IPS DF 4.7 (cell line): ENCODE measurements around the gene RTN4RL1.

Experiments
- DNase-seq: peaks from one replicate; pipeline ENCODE4 v3.0.0-alpha.2; 2013; ENCODE audit warnings: low spot score; ENCODE audit errors: extremely low read depth

The RTN4RL1 gene

DNA sequence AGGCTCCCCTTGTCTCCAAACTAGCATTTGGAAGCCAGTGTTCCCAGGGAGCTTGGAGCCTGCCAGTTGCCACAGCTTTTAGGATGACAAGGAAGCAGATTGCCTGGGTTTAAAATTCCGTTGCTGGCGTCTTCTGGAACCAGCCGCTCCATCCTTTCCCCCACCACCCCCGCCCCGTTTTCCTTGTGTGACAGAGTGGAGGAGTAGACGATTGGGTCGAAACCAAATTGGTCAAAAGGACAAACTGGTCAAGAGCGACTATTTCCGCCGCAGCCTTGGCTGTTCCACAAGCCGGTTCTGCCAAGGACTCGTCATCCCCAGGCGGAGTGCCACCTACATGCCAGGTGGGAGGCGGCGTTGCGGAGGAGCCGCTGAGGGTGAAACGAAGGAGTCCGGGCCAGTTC, 104.2 kb downstream of the RTN4RL1 start:
- DNase-seq = no peak

DNA sequence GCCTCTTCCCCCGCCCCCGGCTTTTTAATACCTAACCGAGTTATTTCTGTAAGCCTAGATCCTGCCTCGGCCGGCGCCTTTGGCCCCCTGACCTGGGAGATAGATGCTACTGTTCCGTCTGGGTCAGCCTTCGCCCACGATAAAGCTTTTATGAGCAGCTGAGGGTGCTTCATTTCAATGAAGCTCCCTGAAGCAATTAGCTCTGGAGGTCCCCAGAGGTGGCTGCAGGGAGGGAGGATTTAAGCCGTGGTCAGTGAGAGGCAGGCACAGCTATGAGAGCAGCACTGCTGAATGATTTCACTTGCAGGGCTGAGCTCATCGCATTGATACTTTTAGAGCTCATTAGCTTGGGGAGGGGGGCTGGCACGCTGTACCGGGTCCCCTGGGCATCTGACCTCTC, 105.9 kb downstream of the RTN4RL1 start:
- no peak for DNase-seq

GRCh38 chr17:1918346-1919162, 106.6 kb downstream of the RTN4RL1 start:
- DNase-seq = no peak

DNA sequence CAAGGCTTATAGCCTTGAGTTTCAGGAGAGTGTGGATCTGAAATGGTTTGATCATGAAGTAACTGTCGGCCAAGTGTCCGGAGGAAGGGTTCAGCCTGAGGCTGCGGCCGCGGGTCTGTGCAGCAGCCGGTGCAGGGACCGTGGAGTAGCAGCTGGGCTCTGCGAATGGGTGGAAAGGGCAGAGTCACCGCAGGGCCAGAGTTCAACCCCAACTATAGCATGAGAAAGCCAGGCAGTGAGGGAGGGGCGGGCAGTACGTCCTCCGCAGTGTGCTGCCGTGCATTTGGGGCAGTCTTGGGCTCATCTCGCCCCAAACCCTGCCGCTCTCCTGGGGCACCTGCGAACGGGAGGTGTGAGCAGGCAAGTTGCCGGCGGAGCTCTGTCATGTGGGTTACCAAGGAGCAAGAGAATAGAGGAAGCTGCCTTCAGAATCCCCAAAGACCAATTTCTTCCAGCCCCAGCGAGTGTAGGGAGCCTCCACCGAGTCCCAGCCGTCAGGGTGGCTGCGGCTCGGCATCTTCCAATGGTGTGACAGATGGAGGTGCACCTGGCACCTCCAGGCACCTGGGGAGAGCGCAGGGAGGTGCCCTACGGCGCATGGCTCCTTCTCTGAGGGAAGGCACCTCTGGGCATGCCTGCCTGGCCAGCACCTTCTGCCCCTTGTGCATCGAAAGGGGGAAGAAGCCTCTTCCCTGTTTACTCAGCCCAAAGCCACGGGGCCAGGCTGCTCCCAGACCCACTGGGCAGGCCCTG, 108.0 kb downstream of the RTN4RL1 start:
- no peak for DNase-seq

DNA sequence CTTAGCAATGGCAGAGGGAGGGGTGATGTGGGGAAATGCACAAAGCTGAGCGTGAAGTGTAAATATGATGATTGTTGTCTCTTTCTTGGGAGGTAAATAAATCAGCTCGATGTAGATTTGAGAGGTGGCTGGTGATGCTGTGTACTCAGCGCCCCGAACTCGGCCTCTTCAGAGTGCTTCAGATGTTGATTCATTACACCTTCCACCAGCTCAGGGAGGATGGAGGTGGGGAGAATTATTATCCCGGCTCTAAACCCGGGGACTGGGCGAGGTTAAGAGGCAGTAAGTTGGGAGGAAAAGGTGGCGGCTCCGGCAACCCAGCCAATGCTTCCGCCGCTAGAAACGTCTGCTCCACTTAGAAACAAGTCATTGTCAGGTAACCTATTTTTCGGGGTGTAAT, 108.8 kb downstream of the RTN4RL1 start:
- DNase-seq = no peak

DNA sequence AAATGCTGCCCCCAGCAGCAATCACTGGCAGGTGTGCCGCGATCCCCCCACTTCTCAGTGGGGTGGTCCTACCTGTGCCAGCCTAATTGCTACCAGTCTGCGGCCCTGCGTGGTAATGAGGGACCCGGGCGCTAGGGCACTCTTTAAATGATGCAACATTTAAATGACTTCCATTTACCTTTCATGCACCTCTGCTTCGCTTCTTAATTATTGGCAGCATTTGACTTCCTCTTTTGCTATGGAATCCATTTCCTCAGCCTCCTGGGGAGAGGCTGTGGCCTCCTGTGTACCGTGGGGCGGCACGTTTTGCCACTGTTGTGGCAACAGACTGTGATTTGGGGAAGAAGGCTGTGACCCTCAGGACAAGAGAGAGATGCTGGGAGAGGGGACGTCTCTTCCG, 109.2 kb downstream of the RTN4RL1 start:
- DNase-seq = no peak

- DNase-seq = no peak
These were observed 110.5 kb downstream of the RTN4RL1 start for GRCh38 chr17:1914661-1915083.

GRCh38 chr17:1913702-1914101, 111.4 kb downstream of the RTN4RL1 start:
- DNase-seq = no peak

GRCh38 chr17:1912146-1912545, 113.0 kb downstream of the RTN4RL1 start:
- no peak for DNase-seq

- no peak for DNase-seq
These were observed 115.1 kb downstream of the RTN4RL1 start for GRCh38 chr17:1909985-1910384.

- DNase-seq = peak; percentile 38
These were observed 116.3 kb downstream of the RTN4RL1 start for GRCh38 chr17:1908699-1909309.

DNA sequence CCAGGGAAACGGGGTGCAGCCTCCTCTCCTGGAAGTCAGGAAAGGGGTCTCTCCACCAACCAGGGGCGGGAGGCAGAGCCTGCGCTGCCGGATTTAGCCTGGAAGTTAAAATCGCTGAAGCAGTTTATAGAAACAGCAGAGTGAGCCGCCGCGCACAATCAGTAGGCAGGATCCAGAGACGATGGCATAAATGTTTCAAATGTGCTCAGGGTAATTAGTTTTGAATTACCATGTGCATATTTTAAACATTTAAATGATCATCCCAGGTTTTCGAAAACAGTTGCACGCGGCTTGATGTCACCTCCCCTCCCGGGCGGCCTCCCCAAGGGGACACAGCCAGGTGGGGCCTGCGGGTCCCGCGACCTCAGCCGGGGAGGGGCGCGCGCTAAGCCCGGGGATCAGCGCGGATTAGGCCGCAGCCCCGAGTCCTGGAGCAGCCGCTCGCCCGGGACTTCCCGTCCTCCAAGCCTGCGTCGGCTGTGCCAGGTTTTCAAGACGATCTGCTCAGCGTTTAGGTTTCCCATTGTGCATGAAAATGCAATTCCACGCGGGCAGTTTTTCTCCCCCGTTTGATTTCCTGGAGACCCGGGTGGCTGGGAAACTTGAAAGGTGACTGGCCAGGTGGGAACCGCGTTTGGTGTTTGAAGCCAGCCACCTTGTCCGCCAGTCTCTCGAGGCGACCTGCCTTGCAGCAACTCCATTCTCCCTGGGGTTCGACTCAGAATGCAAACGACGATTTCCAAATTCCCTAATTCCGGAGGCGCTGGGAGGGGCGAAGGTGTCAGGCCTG, 117.0 kb downstream of the RTN4RL1 start:
- no peak for DNase-seq

DNA sequence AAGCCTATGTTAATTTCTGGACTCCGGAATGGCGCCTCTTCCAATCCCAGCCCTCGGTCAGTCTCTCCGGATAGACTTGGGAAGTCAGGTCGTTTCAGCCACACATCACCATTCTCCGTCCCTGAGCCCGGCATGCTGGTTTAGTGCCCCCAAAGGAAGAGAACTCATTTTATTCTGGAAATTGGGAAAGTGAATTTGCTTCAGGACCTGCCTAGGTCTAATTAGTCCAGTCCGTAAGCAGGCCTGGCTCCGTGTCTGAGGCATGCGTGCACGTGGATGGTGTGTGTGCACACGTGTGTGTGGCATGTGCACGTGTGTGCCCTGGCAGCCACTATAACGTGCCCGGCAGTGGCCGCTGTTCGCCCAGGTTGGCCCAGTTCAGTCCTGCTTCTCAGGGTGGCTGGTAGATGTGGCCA, 117.9 kb downstream of the RTN4RL1 start:
- no peak for DNase-seq

GRCh38 chr17:1906662-1907101, 118.5 kb downstream of the RTN4RL1 start:
- DNase-seq = no peak

DNA sequence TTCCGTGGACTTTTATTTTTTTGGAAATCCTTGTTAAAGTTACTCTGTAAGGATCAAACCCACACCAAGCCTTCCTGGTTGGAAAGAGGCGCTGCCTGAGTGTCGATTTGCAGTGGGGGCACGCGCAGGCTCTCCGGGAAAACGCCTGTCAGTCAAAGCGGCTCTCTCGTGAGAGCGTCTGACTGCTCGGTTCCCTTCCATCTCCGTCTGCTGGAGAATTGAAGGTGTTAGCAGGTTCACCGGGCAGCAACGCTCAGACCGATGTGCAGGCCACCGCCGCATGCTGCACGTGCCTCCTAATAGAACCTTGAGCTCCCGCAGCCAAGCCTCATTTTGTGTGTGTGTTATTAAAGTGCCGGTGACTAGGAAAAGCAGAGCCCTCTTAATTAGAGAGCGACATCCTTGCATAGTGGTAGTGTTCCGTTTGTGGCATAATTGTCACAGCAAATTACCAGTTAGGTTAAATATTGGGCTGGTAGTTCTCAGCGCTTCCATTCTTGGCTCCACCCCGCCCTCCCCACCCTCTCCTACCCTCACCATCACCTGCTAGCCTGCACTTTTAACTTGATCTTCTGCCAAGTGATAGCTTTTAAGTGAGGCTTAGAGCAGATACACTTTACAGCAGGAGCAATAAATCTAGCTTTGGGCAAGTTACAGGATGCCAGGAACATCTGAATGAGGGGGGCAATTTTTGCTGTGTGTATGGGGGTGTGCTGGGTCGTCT, 119.8 kb downstream of the RTN4RL1 start:
- no peak for DNase-seq

DNA sequence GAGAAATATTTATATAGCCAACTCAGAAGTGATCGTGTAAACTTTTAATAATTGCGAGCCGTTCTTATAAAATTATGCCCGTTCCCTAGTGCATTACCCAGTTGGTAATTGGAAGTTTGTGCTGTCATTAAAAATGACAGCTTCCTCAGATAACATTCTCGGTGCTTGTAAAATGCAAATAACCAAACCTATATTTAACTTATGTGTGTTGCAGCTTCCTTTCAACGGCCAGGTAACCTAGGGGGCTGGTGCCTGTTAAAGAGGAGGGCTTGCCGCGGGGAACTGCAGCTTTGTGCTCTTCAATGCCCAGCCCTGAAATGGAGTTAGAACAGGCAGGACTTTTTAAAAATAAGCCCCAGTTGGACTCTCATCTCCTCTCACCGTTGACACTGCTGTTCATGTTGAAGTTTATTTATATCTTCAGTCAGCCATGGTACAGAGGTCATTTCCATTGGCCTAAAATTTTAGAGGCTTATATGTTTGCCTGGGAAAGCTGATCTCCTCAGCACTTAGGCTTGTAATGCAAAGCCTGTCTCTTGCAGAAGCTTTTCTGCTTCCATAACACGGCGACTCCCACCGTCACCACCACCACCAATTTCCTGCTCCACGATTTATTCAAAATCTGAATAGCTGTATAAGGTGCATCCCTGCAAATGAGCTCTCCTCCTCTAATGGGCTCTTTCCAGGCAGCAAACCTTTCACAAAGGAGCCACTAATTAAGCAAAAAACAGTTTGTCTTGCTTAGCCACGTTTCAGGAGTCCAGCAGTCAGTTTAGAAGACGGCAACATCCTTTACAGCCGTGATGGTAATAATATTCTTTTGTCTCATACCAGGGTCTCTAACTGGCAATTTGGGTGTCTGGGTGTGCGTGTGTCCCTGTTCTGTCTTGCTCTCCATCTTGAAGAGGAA, 120.6 kb downstream of the RTN4RL1 start:
- DNase-seq = no peak

GRCh38 chr17:1899403-1900000, 125.6 kb downstream of the RTN4RL1 start:
- DNase-seq = no peak

DNA sequence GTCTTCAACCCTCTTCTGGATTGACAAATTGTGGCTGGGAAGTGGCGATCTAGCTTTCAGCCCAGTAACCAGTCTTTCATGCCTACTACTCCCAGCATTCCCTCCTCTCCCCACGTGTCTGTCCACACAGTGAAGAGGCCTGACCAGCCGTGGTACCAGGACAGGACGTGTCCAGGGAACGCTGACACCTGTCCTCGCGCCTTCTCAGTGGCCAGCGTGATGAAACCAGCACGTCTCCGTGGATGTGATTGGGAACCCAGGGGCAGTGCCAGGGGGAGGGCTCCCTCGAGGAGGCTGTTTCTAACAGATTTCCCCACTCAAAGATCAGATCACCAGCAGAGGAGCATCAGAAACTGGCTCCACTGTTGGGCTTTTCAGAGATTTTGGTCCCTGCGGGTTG, 126.3 kb downstream of the RTN4RL1 start:
- no peak for DNase-seq

DNA sequence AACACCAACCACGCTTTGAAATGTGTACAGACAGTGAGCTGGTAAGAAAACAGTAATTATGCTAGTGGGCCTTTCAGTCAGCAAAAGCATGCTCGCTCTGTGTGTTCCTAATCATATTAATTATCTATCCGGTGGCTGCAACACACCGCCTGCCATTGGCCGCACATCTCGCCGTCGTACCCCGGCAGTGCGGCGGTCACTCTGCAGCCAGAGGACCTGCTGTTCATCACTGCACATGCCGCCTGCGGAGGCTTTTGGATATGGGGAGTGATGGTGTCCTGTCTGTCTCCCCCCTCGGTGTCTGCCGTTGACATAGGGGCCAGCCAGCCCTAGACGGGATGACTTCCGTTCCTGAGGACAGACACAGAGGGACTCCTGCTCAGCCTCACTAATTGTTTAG, 126.8 kb downstream of the RTN4RL1 start:
- no peak for DNase-seq
